Raji (cell line): ENCODE measurements around the gene BBS7.

Experiments
- POLR2A ChIP-seq: IDR thresholded peaks from 2 replicates; pipeline ENCODE4 v1.6.1; 2011; ENCODE audit warnings: low read depth, low read length, control low read depth; ENCODE audit not compliant: insufficient read depth

The BBS7 gene

DNA sequence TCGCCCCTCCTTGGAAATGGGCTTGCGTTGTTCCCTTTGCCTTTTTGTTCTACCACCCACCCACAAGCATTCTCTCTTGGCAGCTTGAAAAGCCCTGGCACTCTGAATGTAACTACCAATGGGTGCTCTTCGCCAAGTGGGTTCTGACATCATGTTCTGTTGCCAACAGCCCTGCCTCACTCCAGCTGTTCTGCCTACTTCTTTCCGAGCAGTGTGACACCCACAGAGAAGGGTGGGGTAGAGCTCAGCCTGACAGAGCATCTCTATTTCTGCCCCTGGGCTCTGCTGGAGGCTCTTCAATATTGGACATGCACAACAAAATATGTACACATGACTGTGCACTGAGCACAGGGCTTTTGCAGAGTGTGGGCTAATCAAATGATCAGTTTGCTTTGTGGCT, 84.8 kb downstream of the BBS7 start:
- TF ChIP-seq POLR2A: no peak

DNA sequence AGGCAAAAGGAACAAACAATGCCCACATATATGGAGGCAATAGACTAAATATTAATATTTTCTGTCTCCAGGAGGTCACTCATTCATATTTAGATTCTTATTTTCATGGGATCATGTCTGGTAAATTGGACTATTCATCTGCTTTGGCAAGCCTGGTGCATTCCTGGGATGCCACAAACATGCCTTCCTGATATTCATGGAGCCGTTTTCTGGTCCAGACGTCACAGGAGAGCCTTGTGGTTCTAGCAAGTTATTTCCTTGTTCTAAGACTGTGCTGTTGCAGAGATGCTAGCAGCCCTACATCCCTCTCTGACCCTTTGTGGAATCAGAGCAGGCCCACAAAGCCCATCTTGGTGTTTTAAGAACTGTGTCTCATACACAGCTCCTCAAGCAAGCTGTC, 85.3 kb downstream of the BBS7 start:
- no peak for TF ChIP-seq POLR2A

DNA sequence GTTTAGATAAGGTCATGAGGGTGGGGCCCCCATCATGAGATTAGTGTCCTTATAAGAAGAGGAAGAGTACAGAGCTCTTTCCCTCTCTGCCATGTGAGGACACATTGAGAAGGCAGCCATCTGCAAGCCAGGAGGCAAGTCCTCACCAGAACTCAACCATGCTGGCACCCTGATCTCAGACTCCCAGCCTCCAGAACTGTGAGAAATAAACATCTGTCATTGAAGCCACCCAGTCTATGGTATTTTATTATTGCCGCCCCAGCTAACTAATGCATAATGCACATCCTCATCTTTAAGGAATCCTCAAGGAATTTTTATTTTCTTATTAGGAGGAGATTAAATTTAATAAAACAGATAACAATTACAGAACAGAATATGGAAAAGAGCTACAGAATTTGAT, 85.9 kb downstream of the BBS7 start:
- TF ChIP-seq POLR2A: no peak

DNA sequence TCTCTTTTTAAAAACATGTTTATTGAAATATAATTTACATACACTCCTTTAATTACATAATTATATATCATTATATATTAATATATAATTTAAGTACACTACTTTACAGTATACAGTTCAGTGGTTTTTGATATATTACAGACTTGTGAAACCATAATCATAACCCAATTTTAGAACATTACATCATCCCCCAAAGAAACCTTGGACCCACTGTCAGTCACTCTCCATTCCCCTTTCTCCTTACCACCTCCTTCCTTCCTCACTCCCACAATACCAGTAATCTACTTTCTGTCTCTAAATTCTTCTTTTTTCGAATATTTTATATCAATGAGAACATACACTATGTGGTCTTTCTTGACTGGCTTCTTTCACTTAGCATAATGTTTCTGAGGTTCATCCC, 87.1 kb downstream of the BBS7 start:
- TF ChIP-seq POLR2A: no peak

DNA sequence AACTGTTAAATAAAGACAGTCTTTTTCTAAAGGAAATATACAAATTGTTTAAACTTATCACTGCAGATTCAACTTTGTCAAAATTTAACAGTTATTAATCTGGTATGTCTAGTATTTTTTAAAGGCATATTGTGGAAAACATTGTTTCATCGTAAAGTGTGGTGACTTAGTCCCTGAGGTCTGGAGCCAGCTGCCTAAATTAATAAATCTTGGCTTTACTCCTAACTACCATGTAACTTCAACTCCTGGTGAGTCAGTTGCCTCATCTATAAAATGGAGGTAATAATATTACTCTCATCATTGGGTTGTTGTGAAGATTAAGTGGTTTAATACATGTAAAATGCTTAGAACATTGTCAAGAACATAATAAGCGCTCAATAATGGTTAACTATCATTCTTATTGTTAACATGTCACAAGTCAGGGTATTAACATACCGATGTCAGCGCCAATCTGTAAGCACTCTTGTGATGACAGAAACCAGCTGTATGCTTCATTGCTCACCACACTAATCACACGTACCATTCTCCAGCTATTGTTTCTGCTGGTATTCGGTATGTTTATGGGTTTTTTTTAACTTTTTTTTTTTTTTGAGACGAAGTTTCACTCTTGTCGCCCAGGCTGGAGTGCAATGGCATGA, 91.2 kb downstream of the BBS7 start:
- no peak for TF ChIP-seq POLR2A

DNA sequence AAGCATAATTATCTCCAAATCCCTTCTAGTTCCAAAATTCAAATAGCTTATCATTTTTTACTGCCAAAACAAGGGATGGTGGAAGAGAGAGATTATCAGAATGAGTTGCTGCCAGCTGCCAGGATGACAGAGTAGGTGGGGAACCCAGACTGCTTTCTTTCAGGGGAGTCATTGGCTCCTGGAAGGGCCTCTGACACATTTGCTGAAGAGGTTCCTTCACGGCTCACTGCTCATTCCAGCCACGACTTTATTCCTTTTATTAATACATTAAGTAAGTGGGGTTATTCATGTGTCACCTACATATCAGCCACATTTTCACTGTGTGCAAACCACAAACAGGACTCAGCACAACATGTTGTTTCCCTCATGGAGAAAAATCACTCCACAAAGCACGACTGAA, 92.6 kb downstream of the BBS7 start:
- TF ChIP-seq POLR2A: no peak

DNA sequence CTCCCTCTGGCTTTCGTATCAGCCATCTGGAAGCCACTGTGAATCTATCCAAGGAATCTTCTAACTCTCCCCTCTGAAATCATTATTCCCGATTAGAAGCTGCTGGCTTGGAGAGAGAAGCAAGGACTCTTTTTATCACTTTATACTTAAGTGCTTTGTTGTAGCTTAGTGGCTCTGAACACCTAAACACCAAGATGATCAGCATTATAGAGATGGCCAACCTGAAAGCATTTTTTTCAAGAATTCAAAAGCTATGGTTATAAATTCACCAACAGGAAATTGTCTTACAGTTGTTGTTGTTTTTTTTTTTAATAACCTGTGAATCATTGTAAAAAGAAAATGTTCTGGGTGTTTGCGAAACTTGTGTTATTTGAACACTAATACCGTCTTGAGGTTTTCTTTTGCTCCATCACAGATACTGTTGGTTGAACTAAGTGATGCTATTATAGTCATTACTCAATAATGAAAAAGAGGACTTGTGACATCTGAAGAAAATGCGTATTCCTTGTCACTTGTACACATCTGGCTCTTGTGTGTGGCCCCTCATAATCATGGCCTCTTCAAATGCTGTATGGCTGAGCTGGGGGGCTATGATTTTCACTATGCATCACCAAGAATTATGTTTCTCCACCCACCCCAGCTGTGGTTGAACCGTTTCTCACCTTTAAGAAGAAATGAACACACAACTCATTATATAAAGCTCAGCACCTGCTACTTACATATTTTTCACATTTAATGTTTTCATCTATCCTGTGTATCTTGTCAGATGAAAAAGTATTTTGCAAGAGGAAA, 93.5 kb downstream of the BBS7 start:
- TF ChIP-seq POLR2A: no peak
